ENCODE measurements around the gene PDE4DIP.
"Not testable (repeated sequence)": the region's sequence is repeated elsewhere in the genome, so short reads cannot be mapped to it uniquely, and the experiment has no call there.

Gene PDE4DIP

GRCh38 chr1:148874408-148875388 lies 30.5 kb downstream of the PDE4DIP start:
- not testable (repeated sequence) for DNase-seq

- not testable (repeated sequence) for DNase-seq
Measured at GRCh38 chr1:148879812-148880416, 35.7 kb downstream of the PDE4DIP start.

GRCh38 chr1:148881261-148881660 lies 37.0 kb downstream of the PDE4DIP start:
- DNase-seq = not testable (repeated sequence)

GRCh38 chr1:148885219-148885618 lies 41.0 kb downstream of the PDE4DIP start:
- DNase-seq = not testable (repeated sequence)

- DNase-seq = not testable (repeated sequence)
Measured at GRCh38 chr1:148886293-148886692, 42.1 kb downstream of the PDE4DIP start.

GRCh38 chr1:148888597-148888996 lies 44.4 kb downstream of the PDE4DIP start:
- DNase-seq = not testable (repeated sequence)

GRCh38 chr1:148889267-148890074 lies 45.2 kb downstream of the PDE4DIP start:
- DNase-seq = not testable (repeated sequence)

GRCh38 chr1:148890075-148890568 lies 45.9 kb downstream of the PDE4DIP start:
- not testable (repeated sequence) for DNase-seq

GRCh38 chr1:148894360-148895352 lies 50.4 kb downstream of the PDE4DIP start:
- DNase-seq = not testable (repeated sequence)

GRCh38 chr1:148900026-148900425 lies 55.8 kb downstream of the PDE4DIP start:
- DNase-seq = not testable (repeated sequence)

GRCh38 chr1:148900691-148901090 lies 56.5 kb downstream of the PDE4DIP start:
- not testable (repeated sequence) for DNase-seq

GRCh38 chr1:148901150-148901952 lies 57.1 kb downstream of the PDE4DIP start:
- not testable (repeated sequence) for DNase-seq

- DNase-seq = not testable (repeated sequence)
Measured at GRCh38 chr1:148901953-148902341, 57.7 kb downstream of the PDE4DIP start.

- not testable (repeated sequence) for DNase-seq
Measured at GRCh38 chr1:148909219-148909826, 65.1 kb downstream of the PDE4DIP start.

- DNase-seq = not testable (repeated sequence)
Measured at GRCh38 chr1:148911303-148911928, 67.2 kb downstream of the PDE4DIP start.

- not testable (repeated sequence) for DNase-seq
Measured at GRCh38 chr1:148916222-148916621, 72.0 kb downstream of the PDE4DIP start.

GRCh38 chr1:148916695-148917348 lies 72.6 kb downstream of the PDE4DIP start:
- not testable (repeated sequence) for DNase-seq

GRCh38 chr1:148918836-148919447 lies 74.7 kb downstream of the PDE4DIP start:
- DNase-seq = not testable (repeated sequence)

All from fibroblast of skin of back (primary cell).